Transverse colon (tissue), 4 donors: ENCODE data around the gene SPATA6. TPM values are rescaled to one million over a fixed set of nuclear protein-coding genes. Genes with fewer than 3 reads are reported as not detected.
A peak's percentile ranks its signal among the peaks of the same experiment; 100 is the strongest.
"Not testable (repeated sequence)": the region's sequence is repeated elsewhere in the genome, so short reads cannot be mapped to it uniquely, and the experiment has no call there.

ENCODE experiments used
- DNase-seq: peaks from one replicate; pipeline ENCODE4 v3.0.0-alpha.2; 2019
- H3K27ac ChIP-seq, 4 donors: fragments of 200-600 bp; sonication (generic); 2 replicates each; pipeline ENCODE4 v1.5.1; 2016 to 2018; ENCODE audit warnings: inconsistent platforms in 4 of 4
- H3K27me3 ChIP-seq: fragments of 200-600 bp; sonication (generic); 2 replicates; pipeline ENCODE4 v1.5.1; 2017; ENCODE audit warnings: inconsistent platforms
- H3K36me3 ChIP-seq, 4 donors: fragments of 200-600 bp; sonication (generic); 2 replicates each; pipeline ENCODE4 v1.5.1; 2017 to 2019; ENCODE audit warnings: inconsistent platforms in 4 of 4
- H3K4me1 ChIP-seq, 4 donors: fragments of 200-600 bp; sonication (generic); 2 replicates each; pipeline ENCODE4 v1.5.1; 2017 to 2020; ENCODE audit warnings: inconsistent platforms in 4 of 4
- H3K4me3 ChIP-seq, 4 donors: fragments of 200-600 bp; sonication (generic); 1 replicate in 1 of 4; 2 replicates in 3 of 4; pipeline versions ENCODE4 v1.5.1 to v1.6.1; 2017 to 2019; ENCODE audit warnings: inconsistent platforms in 4 of 4
- H3K9me3 ChIP-seq, 2 donors: fragments of 200-600 bp; sonication (generic); 2 replicates each; pipeline ENCODE4 v1.5.1; 2017 to 2019; ENCODE audit warnings: inconsistent platforms in 2 of 2
- CTCF ChIP-seq, 5 experiments: fragments of 200-600 bp in 3 of 5; fragments of 450-650 bp in 2 of 5; sonication (generic) in 3 of 5; IDR thresholded peaks; 1 replicate in 2 of 5; 2 replicates in 3 of 5; pipeline ENCODE4 v1.5.1; 2016 to 2017; ENCODE audit warnings: antibody characterized with exemption in 5 of 5, inconsistent platforms in 3 of 5, mild to moderate bottlenecking in 2 of 5, moderate library complexity in 1 of 5
- EP300 ChIP-seq: sonication (generic); formaldehyde crosslinking; IDR thresholded peaks from one replicate; pipeline ENCODE4 v1.6.1; 2017; ENCODE audit warnings: antibody characterized with exemption, low read depth
- POLR2A ChIP-seq: fragments of 450-650 bp; IDR thresholded peaks from one replicate; pipeline ENCODE4 v1.6.1; 2016; ENCODE audit warnings: antibody characterized with exemption, mild to moderate bottlenecking, moderate library complexity
- POLR2AphosphoS5 ChIP-seq, 3 donors: sonication (generic); formaldehyde crosslinking; IDR thresholded peaks; one replicate each; pipeline ENCODE4 v1.6.1; 2016; ENCODE audit warnings: antibody characterized with exemption in 3 of 3
- WGBS, 2 donors: methylation state at CpG; one replicate each; pipeline ENCODE4 v1.1.5; 2018; ENCODE audit warnings: low coverage in 1 of 2; 5-methylcytosine and 5-hydroxymethylcytosine counted together
- in situ Hi-C, 4 donors: fragments of 200-750 bp; cut with MboI; loops; one replicate each; pipeline versions ENCODE4 v1.15.0 to v1.15.1; 2017; ENCODE audit warnings: low sequenced_read_pairs in 3 of 4, low pct_ligation_motif_present in 1 of 4, low pct_unique_long_range_greater_than_20kb in 1 of 4
- intact Hi-C: fragments of 100-400 bp; cut with DNase I; formaldehyde crosslinking; loops from one replicate; pipeline ENCODE4 v1.15.1; 2023; ENCODE audit warnings: low total_unique reads
- total RNA-seq, 4 donors: library from RNA; depleted of rRNA; stranded (reverse); fragments of >200 nt; gene quantifications; one replicate each; pipeline ENCODE4 v1.1.0, GENCODE V29; 2016

SPATA6 gene
- 10 to 100 TPM in 3 of 4 donors, 1 to 10 TPM in 1; 8.2 to 16.5 (median 14.6) TPM for total RNA-seq

- Histone ChIP-seq H3K4me3 (peak within 1 kb of the TSS; percentile 76 to 89 (median 78)), H3K9me3 (no peaks in the 10 kb centered on the region), H3K27ac (peak within 1 kb of the TSS; percentile 87 to 95 (median 91)), H3K36me3 (no peaks in the 10 kb centered on the region), H3K4me1 (peaks cover 0 to 34% (median 21%) of the 10 kb centered on the region in 4 donors), H3K27me3 (no peaks in the 10 kb centered on the region)
- intact Hi-C loops = no loop called here
- 0 to 1% methylated on average over 5 to 71 of the region's 73 CpGs for WGBS, 2 donors
- in situ Hi-C loops = no loop called here
- peak; percentile 99 for DNase-seq
- TF ChIP-seq CTCF (IDR thresholded peaks at IDR 0.05) (no peak), POLR2AphosphoS5 (IDR thresholded peaks at IDR 0.05) (peak; percentile 85 to 90 (median 87)), EP300 (no peak), POLR2A (peak; percentile 69)
These were observed at the start of gene SPATA6 for GRCh38 chr1:48471691-48472576. Gene SPATA6 (minus strand): TSS chr1:48472204. CDS start chr1:48472008, 196 bp downstream.

GRCh38 chr1:48519896-48520295 lies 47.9 kb upstream of the SPATA6 start:
- H3K9me3 ChIP-seq, H3K4me3 ChIP-seq: not testable (repeated sequence)

GRCh38 chr1:48506870-48507269 lies 34.9 kb upstream of the SPATA6 start:
- 0 to 17% methylated on average over 1 of the region's 1 CpG for WGBS, 2 donors
- DNase-seq = no peak
- Histone ChIP-seq H3K27ac (no peak overlapping the region), H3K4me3 (no peak overlapping the region), H3K36me3 (no peaks in the 10 kb centered on the region), H3K27me3 (no peaks in the 10 kb centered on the region), H3K4me1 (no peaks in the 10 kb centered on the region), H3K9me3 (no peaks in the 10 kb centered on the region)
- no peak for TF ChIP-seq EP300
- TF ChIP-seq CTCF (IDR thresholded peaks at IDR 0.05) = no peak
- TF ChIP-seq POLR2AphosphoS5 (IDR thresholded peaks at IDR 0.05) = no peak
- TF ChIP-seq POLR2A = no peak
- intact Hi-C loops (no loop called here), in situ Hi-C loops (loop anchor here in 3 of 4 donors (25.0 kb wide), 2 partner anchors 395 to 420 kb away; no protein-coding TSS in a partner anchor)

More at GRCh38 chr1:48519896-48520295, 47.9 kb upstream of the SPATA6 start:
- intact Hi-C loops, H3K36me3 ChIP-seq, H3K27ac ChIP-seq, H3K4me1 ChIP-seq, DNase-seq, H3K27me3 ChIP-seq: not testable (repeated sequence)
- in situ Hi-C loops = loop anchor here in 3 of 4 donors (25.0 kb wide), 2 partner anchors 408 to 433 kb away; no protein-coding TSS in a partner anchor
- WGBS, 2 donors = 53 to 87% methylated on average over 3 to 6 of the region's 6 CpGs

GRCh38 chr1:48500541-48501450 lies 28.8 kb upstream of the SPATA6 start:
- Histone ChIP-seq H3K9me3 (no peaks in the 10 kb centered on the region), H3K27ac (no peak overlapping the region), H3K36me3 (no peaks in the 10 kb centered on the region), H3K4me3 (no peak overlapping the region), H3K4me1 (peaks cover 0 to 6% (median 5%) of the 10 kb centered on the region in 4 donors), H3K27me3 (no peaks in the 10 kb centered on the region)
- in situ Hi-C loops = loop anchor here in 3 of 4 donors (25.0 kb wide), 2 partner anchors 388 to 413 kb away; no protein-coding TSS in a partner anchor
- no peak for TF ChIP-seq POLR2AphosphoS5 (IDR thresholded peaks at IDR 0.05)
- DNase-seq = no peak
- intact Hi-C loops = no loop called here
- WGBS, 2 donors = 16 to 57% methylated on average over 4 to 12 of the region's 12 CpGs
